ENCODE data around the gene RTCB.

DNA sequence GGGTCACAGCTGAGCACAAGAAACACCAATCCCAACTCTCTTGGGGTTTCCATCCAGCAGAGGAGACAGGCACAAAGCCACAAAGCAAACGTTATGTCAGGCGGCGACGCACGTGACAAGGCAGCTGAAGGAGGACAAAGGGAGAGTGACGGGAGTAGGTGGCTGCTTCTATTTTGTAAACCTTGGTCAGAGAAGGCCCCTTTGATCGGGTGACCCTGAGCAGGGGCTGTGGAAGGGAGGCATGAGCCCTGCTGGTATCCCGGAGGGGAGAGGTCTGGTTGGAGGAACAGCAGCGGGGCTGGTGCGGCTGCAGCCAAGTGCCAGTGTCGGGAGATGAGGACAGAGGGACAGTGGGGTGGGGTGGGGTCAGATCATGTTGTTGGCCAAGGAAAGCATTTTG, 71.6 kb downstream of the RTCB start:
- TF ChIP-seq CTCF (IDR thresholded peaks at IDR 0.05) (no peak), EZH2phosphoT487 (IDR thresholded peaks at IDR 0.05) (no peak)

All from neural progenitor cell (in vitro differentiated cells).